Measurements from ENCODE around the gene SV2C. TPM values are rescaled to one million over a fixed set of nuclear protein-coding genes. Genes with fewer than 3 reads are reported as not detected.

Gene SV2C
- total and polyA plus RNA-seq, 2 of the 13 experiments (the other 11 are each of a cell fraction or from before 2014, with no cell fraction given) = not detected

DNA sequence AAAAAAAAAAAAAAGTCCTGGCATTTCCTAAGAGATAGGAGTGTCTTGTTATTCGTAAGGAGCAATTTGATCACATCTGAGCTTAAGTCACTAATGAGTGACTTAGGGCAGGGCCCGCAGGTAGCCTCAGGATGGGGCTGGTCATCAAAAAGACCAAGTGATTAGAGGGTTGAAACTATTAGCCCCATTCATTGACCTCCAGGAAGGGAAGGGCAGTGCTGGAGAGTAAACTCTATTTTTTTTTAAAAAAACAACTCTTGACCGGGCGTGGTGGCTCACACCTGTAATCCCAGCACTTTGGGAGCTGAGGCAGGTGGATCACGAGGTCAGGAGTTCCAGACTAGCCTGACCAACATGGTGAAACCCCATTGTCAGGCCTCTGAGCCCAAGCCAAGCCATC lies 273.7 kb downstream of the SV2C start:
- Histone ChIP-seq H3K9ac (ENCODE audit: insufficient read depth, low read depth, low read length) (no peak overlapping the region), H4K20me1 (ENCODE audit: insufficient read depth, low read length) (no peaks in the 10 kb centered on the region), H3K36me3 (replicated peaks in 1 of 2; ENCODE audit: control insufficient read depth in 1 of 2, insufficient read depth in 2 of 2, low read length in 2 of 2) (no peaks in the 10 kb centered on the region), H3K27me3 (ENCODE audit: control insufficient read depth in 1 of 2, insufficient read depth in 2 of 2, low read length in 2 of 2) (no peaks in the 10 kb centered on the region), H3K27ac (ENCODE audit: extremely low read length, insufficient read depth, low read length) (no peak overlapping the region), H3K4me3 (replicated peaks in 1 of 3; ENCODE audit: insufficient read depth in 1 of 3, low read depth in 2 of 3, low read length in 3 of 3) (no peak overlapping the region), H3K4me2 (ENCODE audit: low read depth, low read length) (no peak overlapping the region), H3K4me1 (ENCODE audit: insufficient read depth, low read length) (no peaks in the 10 kb centered on the region), H2AFZ (ENCODE audit: low read length) (no peak overlapping the region), H3K9me3 (ENCODE audit: low read length) (no peaks in the 10 kb centered on the region), H3K79me2 (ENCODE audit: insufficient read depth, low read length) (no peaks in the 10 kb centered on the region)
- intact Hi-C loops (cut with micrococcal nuclease; ENCODE audit: unreplicated experiment) (no loop called here), in situ Hi-C loops (cut with HindIII; ENCODE audit: extremely low pct_ligation_motif_present, low pct_unique_long_range_greater_than_20kb) (no loop called here)
- ATAC-seq (no peak), FAIRE-seq (no peak), DNase-seq (ENCODE audit: low spot score) (no peak)
- no TSS peak for BruUV-seq (replicated peaks)
- TF ChIP-seq, protein P1, sequence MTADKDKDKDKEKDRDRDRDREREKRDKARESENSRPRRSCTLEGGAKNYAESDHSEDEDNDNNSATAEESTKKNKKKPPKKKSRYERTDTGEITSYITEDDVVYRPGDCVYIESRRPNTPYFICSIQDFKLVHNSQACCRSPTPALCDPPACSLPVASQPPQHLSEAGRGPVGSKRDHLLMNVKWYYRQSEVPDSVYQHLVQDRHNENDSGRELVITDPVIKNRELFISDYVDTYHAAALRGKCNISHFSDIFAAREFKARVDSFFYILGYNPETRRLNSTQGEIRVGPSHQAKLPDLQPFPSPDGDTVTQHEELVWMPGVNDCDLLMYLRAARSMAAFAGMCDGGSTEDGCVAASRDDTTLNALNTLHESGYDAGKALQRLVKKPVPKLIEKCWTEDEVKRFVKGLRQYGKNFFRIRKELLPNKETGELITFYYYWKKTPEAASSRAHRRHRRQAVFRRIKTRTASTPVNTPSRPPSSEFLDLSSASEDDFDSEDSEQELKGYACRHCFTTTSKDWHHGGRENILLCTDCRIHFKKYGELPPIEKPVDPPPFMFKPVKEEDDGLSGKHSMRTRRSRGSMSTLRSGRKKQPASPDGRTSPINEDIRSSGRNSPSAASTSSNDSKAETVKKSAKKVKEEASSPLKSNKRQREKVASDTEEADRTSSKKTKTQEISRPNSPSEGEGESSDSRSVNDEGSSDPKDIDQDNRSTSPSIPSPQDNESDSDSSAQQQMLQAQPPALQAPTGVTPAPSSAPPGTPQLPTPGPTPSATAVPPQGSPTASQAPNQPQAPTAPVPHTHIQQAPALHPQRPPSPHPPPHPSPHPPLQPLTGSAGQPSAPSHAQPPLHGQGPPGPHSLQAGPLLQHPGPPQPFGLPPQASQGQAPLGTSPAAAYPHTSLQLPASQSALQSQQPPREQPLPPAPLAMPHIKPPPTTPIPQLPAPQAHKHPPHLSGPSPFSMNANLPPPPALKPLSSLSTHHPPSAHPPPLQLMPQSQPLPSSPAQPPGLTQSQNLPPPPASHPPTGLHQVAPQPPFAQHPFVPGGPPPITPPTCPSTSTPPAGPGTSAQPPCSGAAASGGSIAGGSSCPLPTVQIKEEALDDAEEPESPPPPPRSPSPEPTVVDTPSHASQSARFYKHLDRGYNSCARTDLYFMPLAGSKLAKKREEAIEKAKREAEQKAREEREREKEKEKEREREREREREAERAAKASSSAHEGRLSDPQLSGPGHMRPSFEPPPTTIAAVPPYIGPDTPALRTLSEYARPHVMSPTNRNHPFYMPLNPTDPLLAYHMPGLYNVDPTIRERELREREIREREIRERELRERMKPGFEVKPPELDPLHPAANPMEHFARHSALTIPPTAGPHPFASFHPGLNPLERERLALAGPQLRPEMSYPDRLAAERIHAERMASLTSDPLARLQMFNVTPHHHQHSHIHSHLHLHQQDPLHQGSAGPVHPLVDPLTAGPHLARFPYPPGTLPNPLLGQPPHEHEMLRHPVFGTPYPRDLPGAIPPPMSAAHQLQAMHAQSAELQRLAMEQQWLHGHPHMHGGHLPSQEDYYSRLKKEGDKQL (CRISPR knock-in tag; IDR thresholded peaks at IDR 0.05; ENCODE audit: low read depth) = no peak
- TF ChIP-seq MLLT10 (CRISPR knock-in tag; IDR thresholded peaks at IDR 0.05) (no peak), ZNF224 (CRISPR knock-in tag; IDR thresholded peaks at IDR 0.05) (no peak), ZNF549 (CRISPR knock-in tag; IDR thresholded peaks at IDR 0.05) (no peak), ZNF567 (CRISPR knock-in tag; IDR thresholded peaks at IDR 0.05; ENCODE audit: borderline replicate concordance) (no peak), ZNF337 (CRISPR knock-in tag; IDR thresholded peaks at IDR 0.05; ENCODE audit: borderline replicate concordance, low read depth) (no peak), NFYC (CRISPR knock-in tag; IDR thresholded peaks at IDR 0.05) (no peak), ATF7-NPFF (CRISPR knock-in tag; IDR thresholded peaks at IDR 0.05; ENCODE audit: low read depth) (no peak), FOXA3 (CRISPR knock-in tag; IDR thresholded peaks at IDR 0.05) (no peak), ZNF816 (CRISPR knock-in tag; IDR thresholded peaks at IDR 0.05; ENCODE audit: borderline replicate concordance) (no peak), ZNF24 (IDR thresholded peaks at IDR 0.05) (no peak), ZNF552 (CRISPR knock-in tag; IDR thresholded peaks at IDR 0.05; ENCODE audit: borderline replicate concordance) (no peak), SIX1 (CRISPR knock-in tag; IDR thresholded peaks at IDR 0.05; ENCODE audit: borderline replicate concordance) (no peak), ZFP36L2 (CRISPR knock-in tag; IDR thresholded peaks at IDR 0.05) (no peak), KDM5B (CRISPR knock-in tag; IDR thresholded peaks at IDR 0.05; ENCODE audit: borderline replicate concordance) (no peak), ZNF263 (CRISPR knock-in tag; IDR thresholded peaks at IDR 0.05) (no peak), PCBP2 (optimal IDR thresholded peaks at IDR 0.05; ENCODE audit: low read depth, low read length, poor library complexity, severe bottlenecking) (no peak), ESRRA (CRISPR knock-in tag; IDR thresholded peaks at IDR 0.05; ENCODE audit: low read depth) (no peak), SETDB1 (CRISPR knock-in tag; IDR thresholded peaks at IDR 0.05; ENCODE audit: borderline replicate concordance) (no peak)
- TF ChIP-seq, protein P2, sequence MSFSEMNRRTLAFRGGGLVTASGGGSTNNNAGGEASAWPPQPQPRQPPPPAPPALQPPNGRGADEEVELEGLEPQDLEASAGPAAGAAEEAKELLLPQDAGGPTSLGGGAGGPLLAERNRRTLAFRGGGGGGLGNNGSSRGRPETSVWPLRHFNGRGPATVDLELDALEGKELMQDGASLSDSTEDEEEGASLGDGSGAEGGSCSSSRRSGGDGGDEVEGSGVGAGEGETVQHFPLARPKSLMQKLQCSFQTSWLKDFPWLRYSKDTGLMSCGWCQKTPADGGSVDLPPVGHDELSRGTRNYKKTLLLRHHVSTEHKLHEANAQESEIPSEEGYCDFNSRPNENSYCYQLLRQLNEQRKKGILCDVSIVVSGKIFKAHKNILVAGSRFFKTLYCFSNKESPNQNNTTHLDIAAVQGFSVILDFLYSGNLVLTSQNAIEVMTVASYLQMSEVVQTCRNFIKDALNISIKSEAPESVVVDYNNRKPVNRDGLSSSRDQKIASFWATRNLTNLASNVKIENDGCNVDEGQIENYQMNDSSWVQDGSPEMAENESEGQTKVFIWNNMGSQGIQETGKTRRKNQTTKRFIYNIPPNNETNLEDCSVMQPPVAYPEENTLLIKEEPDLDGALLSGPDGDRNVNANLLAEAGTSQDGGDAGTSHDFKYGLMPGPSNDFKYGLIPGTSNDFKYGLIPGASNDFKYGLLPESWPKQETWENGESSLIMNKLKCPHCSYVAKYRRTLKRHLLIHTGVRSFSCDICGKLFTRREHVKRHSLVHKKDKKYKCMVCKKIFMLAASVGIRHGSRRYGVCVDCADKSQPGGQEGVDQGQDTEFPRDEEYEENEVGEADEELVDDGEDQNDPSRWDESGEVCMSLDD (CRISPR knock-in tag; IDR thresholded peaks at IDR 0.05; ENCODE audit: borderline replicate concordance) = no peak
- POLR2A ChIA-PET = no interaction called here
- CTCF ChIA-PET (ENCODE audit: low intra/inter-chr PET ratio, low total read pairs) = no interaction called here
- WGBS (ENCODE audit: low lambda C conversion rate) = 86% methylated on average over 4 of the region's 5 CpGs
